ENCODE results near the gene ICOS.
"Not testable (repeated sequence)": the region's sequence is repeated elsewhere in the genome, so short reads cannot be mapped to it uniquely, and the experiment has no call there.

ICOS gene

DNA sequence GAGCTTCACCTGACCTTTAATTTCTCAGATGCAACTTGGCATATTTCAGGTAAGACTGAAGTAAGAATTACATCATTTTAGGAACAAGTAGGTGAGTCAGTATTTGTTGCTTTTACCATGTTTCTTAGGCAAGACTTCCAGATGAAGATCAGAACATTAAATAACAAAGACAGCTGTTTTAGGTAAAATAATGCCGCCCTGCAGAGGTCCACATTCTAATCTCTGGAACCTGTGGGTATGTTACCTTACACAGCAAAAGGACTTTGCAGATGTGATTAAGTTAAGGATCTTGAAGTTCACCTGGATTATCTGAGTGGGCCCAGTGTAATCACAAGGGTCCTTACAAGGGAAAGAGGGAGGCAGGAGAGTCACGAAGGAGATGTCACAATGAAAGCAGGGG, 39.3 kb downstream of the ICOS start:
- DNase-seq (ENCODE audit: low spot score) = no peak

DNA sequence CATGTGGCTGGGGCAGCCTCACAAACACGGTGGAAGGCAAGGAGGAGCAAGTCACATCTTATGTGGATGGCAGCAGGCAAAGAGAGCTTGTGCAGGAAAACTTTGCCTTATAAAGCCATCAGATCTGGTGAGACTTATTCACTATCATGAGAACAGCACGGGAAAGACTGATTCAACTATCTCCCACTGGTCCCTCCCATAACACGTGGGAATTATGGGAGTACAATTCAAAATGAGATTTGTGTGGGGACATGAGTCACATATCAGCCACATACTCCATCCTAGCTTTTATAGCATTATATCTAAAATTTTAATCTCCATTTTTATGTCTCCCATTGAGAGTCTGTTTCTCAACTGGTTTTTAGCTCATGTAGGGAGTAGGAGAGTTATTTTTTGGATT, 45.7 kb downstream of the ICOS start:
- DNase-seq (ENCODE audit: low spot score) = no peak

GRCh38 chr2:203983064-203983715, 46.6 kb downstream of the ICOS start:
- no peak for DNase-seq (ENCODE audit: low spot score)

- DNase-seq (ENCODE audit: low spot score) = not testable (repeated sequence)
Measured at GRCh38 chr2:203985978-203986377, 49.4 kb downstream of the ICOS start.

DNA sequence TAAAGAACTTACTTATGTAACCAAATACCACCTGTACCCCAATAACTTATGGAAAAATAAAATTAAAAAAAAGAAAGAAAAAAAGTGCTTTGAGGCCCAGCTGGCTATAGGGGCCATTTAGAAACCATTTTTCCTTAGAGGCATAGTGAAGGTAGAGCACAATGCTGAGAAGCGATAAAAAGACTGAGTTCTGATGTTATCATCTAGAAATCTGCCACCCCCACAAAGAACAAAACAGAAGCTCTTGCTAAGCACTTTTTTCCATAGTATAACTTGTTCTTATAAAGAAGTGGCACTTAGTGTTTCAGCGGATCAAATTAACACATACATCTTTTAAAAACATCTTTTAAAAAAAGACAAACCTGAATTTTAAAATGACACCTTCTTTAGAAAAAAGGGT, 51.4 kb downstream of the ICOS start:
- no peak for DNase-seq (ENCODE audit: low spot score)

- no peak for DNase-seq (ENCODE audit: low spot score)
Measured at GRCh38 chr2:203988500-203989260, 52.1 kb downstream of the ICOS start.

DNA sequence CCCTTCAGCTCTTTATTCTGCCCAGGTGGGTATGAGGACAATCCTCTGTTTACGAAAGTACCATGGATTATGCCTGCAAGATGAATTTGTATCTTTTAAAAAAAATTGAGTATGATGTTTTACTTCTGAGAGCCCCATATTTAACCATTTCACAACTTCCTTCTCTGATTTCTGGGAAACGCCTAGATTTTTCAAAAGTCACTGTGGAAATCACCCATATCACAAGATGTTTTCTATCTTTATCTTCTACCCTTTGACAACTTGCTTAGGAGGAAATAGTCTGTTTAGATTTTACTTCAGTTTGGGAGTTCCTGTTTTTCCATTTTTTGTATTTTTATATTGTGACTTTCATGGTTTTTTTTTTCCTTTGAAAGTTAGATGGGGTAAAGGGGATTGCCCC, 53.0 kb downstream of the ICOS start:
- DNase-seq (ENCODE audit: low spot score) = no peak

DNA sequence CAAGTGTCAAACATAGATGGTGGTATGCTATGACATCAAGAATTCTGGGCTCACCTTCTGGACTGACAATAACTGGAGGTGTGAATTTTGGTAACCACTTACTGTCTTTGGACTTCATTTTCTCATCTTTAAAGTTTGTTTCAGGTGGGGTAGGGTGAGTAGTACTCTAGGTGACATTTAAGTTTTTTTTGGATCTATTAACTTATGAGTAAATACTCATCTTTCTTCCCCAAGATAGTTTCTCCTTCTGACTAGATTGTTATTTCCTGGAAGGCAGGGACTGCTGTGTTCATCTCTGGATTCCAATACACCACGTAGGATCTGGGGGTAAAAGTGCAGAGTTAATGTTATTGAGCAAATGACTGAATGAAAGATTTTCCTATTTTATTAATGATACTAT, 55.9 kb downstream of the ICOS start:
- DNase-seq (ENCODE audit: low spot score) = no peak

- DNase-seq (ENCODE audit: low spot score) = no peak
Measured at GRCh38 chr2:203993011-203993410, 56.4 kb downstream of the ICOS start.

DNA sequence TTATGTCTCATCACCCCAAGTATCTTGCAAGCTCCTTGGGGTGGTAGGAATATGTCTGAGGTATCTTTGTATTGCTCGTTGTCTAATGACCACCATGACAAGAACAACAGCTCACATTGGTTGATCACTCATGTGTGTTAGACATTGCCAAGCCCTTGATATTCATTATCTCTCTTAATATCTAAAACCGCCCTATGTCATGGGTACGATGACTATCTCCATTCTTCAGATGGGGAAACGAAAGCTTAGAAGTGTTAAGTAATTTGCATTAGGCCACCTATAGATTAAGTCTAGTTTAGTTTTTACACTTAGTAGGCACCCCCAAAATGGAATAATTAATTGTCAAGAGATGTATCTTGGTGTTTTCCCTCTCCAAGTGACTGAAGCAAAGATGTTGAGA, 57.0 kb downstream of the ICOS start:
- no peak for DNase-seq (ENCODE audit: low spot score)

GRCh38 chr2:203994735-203995134, 58.2 kb downstream of the ICOS start:
- DNase-seq (ENCODE audit: low spot score) = no peak

DNA sequence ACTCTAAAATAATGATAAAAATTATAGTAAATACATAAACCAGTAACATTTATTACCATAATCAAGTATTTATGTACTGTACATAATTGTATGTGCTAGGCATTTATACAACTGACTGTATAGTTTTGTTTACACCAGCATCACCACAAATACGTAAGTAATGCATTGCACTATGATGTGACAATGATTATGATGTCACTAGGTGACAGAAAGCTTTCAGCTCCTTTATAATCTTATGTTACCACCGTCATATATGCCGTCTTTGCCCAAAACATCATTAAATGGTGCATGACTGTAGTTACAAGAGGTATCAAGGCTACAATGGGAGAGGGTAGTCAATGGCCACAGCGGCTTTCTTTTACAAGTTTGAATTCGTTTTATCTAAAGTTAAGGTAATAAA, 60.1 kb downstream of the ICOS start:
- DNase-seq (ENCODE audit: low spot score) = no peak

DNA sequence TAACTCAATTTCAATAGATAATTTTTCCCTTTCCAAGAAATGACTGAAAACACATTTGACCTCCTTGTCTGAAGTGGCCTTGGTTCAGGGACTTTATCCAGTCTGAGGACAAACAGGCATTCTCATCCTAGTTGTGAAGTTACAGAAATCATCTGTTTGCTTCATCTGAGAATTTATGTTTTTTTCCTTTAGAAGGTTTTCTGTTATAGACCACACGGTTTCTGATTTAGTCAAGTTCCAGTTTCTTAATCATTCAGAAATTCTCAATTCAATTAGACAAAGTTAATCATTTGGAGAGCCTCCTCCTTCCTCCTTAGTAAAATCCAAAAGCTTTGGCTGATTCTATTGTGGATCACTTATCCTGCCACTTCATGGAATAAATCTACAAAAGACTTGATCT, 60.9 kb downstream of the ICOS start:
- DNase-seq (ENCODE audit: low spot score) = no peak

- no peak for DNase-seq (ENCODE audit: low spot score)
Measured at GRCh38 chr2:203997980-203998809, 61.6 kb downstream of the ICOS start.

GRCh38 chr2:203999835-204000234, 63.3 kb downstream of the ICOS start:
- no peak for DNase-seq (ENCODE audit: low spot score)

GRCh38 chr2:204000446-204000845, 63.9 kb downstream of the ICOS start:
- no peak for DNase-seq (ENCODE audit: low spot score)

DNA sequence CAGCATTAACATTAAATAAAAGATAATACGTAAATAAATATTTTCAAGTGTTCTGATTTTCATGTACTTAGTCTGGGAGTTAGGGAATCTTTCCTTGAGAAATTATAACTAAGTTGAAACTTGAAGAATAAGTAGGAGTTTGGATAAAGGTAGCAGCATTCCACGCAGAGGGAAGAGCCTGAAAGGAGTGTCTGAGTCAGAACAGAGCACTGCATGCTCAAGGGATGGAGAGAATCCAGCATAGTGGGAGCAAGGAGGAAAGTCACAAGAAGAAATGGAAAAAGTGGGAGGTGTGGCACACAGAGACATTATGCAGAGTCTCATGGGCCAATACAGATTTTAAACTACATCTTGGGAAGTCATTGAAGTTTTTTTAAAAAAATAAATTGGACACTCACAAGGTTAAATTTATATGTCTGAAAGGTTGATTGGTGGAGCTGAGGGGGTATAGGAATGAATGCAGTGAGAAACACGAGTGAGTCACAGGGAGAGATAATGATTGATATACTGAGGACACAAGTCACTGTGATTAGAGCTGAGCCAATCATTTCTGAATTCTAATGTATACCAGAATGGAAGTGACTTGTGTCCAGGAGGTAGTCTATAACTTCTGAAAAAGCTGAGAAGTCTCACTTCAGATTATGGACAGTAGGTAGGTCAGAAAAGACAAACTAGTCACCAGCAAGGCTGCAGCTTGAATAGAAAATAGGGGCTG, 66.9 kb downstream of the ICOS start:
- no peak for DNase-seq (ENCODE audit: low spot score)

- no peak for DNase-seq (ENCODE audit: low spot score)
Measured at GRCh38 chr2:204004912-204005311, 68.3 kb downstream of the ICOS start.

DNA sequence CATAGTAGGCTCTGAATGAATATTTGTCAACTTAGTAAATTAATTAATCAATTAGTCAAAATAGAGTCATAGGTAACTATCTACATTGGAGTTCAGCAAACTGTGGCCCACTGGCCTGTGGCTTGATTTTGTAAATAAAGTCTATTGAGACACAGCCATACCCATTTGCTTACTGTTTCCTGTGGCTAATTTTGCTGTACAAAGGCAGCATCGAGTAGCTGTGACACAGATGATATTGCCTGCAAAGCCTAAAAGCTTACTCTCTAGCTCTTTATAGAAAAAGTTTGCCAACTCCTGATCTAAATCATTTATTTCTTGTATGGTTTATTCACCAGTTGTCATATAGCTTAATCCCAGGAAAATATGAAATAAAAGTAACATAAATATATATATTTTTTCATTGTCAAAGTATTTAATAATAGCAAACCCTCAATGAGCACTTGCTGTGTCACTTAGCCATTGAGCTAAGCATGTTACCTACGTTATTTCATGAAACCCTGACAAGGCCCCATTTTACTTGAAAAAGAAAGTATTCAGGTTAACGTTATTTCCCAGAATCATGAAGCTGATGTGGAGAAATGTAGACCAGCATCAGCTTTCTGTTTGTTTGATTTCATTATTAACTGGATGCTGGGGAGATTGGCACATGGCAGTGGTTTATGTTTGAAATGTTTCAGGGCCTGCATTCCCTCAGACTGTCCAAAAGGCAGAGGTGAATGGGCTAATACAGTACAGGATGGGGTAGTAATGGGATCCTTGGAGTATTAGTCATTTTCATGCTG, 69.6 kb downstream of the ICOS start:
- no peak for DNase-seq (ENCODE audit: low spot score)

DNA sequence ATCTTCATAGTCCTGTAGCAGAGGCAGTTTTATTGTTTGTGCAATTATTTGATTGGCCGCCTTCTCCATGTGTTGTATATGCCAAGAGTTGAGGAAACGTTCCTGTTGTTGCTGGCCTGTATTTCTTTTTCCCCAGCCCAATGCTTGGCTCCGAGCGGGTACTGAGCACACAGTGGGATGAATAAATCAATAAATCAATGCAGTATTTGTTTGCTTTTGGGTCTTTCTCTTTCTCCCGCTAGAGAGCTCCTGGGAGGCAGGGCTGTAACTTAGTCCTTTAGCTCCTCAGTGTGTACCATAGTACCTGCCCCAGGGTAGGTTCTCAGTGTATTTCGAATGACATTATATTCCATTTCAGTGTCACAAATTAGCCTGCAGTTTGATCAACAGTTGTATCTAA, 71.8 kb downstream of the ICOS start:
- no peak for DNase-seq (ENCODE audit: low spot score)

Measured in hematopoietic multipotent progenitor cell treated with erythropoietin and hydrocortisone succinate and interleukin-3 and kit ligand, for 17 days (in vitro differentiated cells).